ENCODE results near the gene OR4E1.
"Not testable (repeated sequence)": the region's sequence is repeated elsewhere in the genome, so short reads cannot be mapped to it uniquely, and the experiment has no call there.

The OR4E1 gene

GRCh38 chr14:21652209-21652808 is 21.3 kb downstream of the OR4E1 start:
- no peak for DNase-seq

GRCh38 chr14:21647380-21647779 is 26.2 kb downstream of the OR4E1 start:
- DNase-seq, result no peak

- no peak for DNase-seq
These were observed 30.2 kb downstream of the OR4E1 start for GRCh38 chr14:21643407-21643806.

- DNase-seq, result no peak
These were observed 30.9 kb downstream of the OR4E1 start for GRCh38 chr14:21642683-21643082.

GRCh38 chr14:21634840-21635239 is 38.8 kb downstream of the OR4E1 start, which contains the start of gene OR10G2:
OR10G2 (minus strand) TSS chr14:21634940; CDS start chr14:21634842, 98 bp downstream.
- DNase-seq, result no peak

- no peak for DNase-seq
These were observed 42.5 kb downstream of the OR4E1 start for GRCh38 chr14:21631084-21631483.

- DNase-seq, result not testable (repeated sequence)
These were observed 43.1 kb downstream of the OR4E1 start for GRCh38 chr14:21630503-21630902.

- no peak for DNase-seq
These were observed 47.0 kb downstream of the OR4E1 start for GRCh38 chr14:21626491-21627230.

All from NCI-H510A treated with DMSO at 0.1 percent for 48 hours (cell line).